Naive thymus-derived CD4-positive, alpha-beta T cell (primary cell): ENCODE data around the gene PDIA4. TPM values are rescaled to one million over a fixed set of nuclear protein-coding genes. Genes with fewer than 3 reads are reported as not detected.
A peak's percentile ranks its signal among the peaks of the same experiment; 100 is the strongest.

ENCODE experiments used
- ATAC-seq: fragments of 150-1000 bp; cut with Tn5 transposase; 2 replicates; pipeline ENCODE4 v1.10.0; 2021; ENCODE audit warnings: mild to moderate bottlenecking, moderate library complexity
- CTCF ChIA-PET: fragments of 350-600 bp; sonication (Branson Sonifier 250); formaldehyde crosslinking; loops from one replicate; lab custom pipeline; 2021; ENCODE audit warnings: antibody characterized with exemption; lab: Charles Lee
- POLR2A ChIA-PET: fragments of 350-600 bp; sonication (Branson Sonifier 250); formaldehyde crosslinking; loops from one replicate; lab custom pipeline; 2021; ENCODE audit warnings: antibody characterized with exemption, inconsistent platforms; lab: Charles Lee
- DNase-seq, 9 donors: peaks; one replicate each; pipeline versions ENCODE4 v3.0.0 to v3.0.0-alpha.2; 2020 to 2022; ENCODE audit warnings: mixed read lengths in 1 of 9
- H3K27ac ChIP-seq: one replicate; pipeline ENCODE4 v1.7.0; 2013; ENCODE audit warnings: mild to moderate bottlenecking, low read depth, low read length, moderate library complexity
- H3K27me3 ChIP-seq, 2 donors: one replicate each; pipeline ENCODE4 v1.7.0; 2013; ENCODE audit warnings: low read length in 2 of 2, mild to moderate bottlenecking in 2 of 2, moderate library complexity in 2 of 2; ENCODE audit not compliant: control insufficient read depth in 2 of 2, insufficient read depth in 2 of 2
- H3K36me3 ChIP-seq, 3 experiments: 1 replicate in 2 of 3; 2 replicates in 1 of 3; pipeline ENCODE4 v1.7.0; 2013; ENCODE audit warnings: low read length in 3 of 3, mild to moderate bottlenecking in 3 of 3, moderate library complexity in 1 of 3; ENCODE audit not compliant: insufficient read depth in 3 of 3, control insufficient read depth in 2 of 3
- H3K4me1 ChIP-seq, 2 donors: one replicate each; pipeline ENCODE4 v1.7.0; 2013; ENCODE audit warnings: low read length in 2 of 2, mild to moderate bottlenecking in 2 of 2, moderate library complexity in 1 of 2; ENCODE audit not compliant: control insufficient read depth in 2 of 2, insufficient read depth in 2 of 2
- H3K4me3 ChIP-seq: 2 replicates; pipeline ENCODE4 v1.7.0; 2013; ENCODE audit warnings: mild to moderate bottlenecking, low read length
- H3K9me3 ChIP-seq, 3 experiments: 1 replicate in 2 of 3; 2 replicates in 1 of 3; pipeline ENCODE4 v1.7.0; 2013; ENCODE audit warnings: low read length in 3 of 3; ENCODE audit not compliant: control insufficient read depth in 2 of 3
- H3K27ac Mint-ChIP-seq, 9 donors: one replicate each; pipeline ENCODE4 v1.8.0; 2020 to 2022; ENCODE audit warnings: mixed read lengths in 9 of 9, mild to moderate bottlenecking in 8 of 9, moderate library complexity in 5 of 9, inconsistent platforms in 2 of 9
- H3K27me3 Mint-ChIP-seq, 5 donors: one replicate each; pipeline ENCODE4 v1.8.0; 2021 to 2022; ENCODE audit warnings: mixed read lengths in 5 of 5, mild to moderate bottlenecking in 1 of 5
- H3K36me3 Mint-ChIP-seq, 5 donors: one replicate each; pipeline ENCODE4 v1.8.0; 2020 to 2022; ENCODE audit warnings: mixed read lengths in 5 of 5, mild to moderate bottlenecking in 3 of 5, inconsistent platforms in 1 of 5
- H3K4me1 Mint-ChIP-seq, 7 donors: one replicate each; pipeline ENCODE4 v1.8.0; 2020 to 2022; ENCODE audit warnings: mixed read lengths in 7 of 7, mild to moderate bottlenecking in 3 of 7, inconsistent platforms in 1 of 7
- H3K4me3 Mint-ChIP-seq, 10 donors: one replicate each; pipeline ENCODE4 v1.8.0; 2020 to 2022; ENCODE audit warnings: mild to moderate bottlenecking in 10 of 10, mixed read lengths in 10 of 10, moderate library complexity in 6 of 10, inconsistent platforms in 2 of 10
- H3K9me3 Mint-ChIP-seq, 11 donors: one replicate each; pipeline ENCODE4 v1.8.0; 2020 to 2022; ENCODE audit warnings: mixed read lengths in 11 of 11, mild to moderate bottlenecking in 4 of 11, inconsistent platforms in 1 of 11, moderate library complexity in 1 of 11
- intact Hi-C, 2 donors: fragments of 100-400 bp; cut with micrococcal nuclease; formaldehyde crosslinking; loops; one replicate each; pipeline ENCODE4 v1.15.1; 2023
- polyA plus RNA-seq, 2 donors: library from polyadenylated mRNA; unstranded; fragments of 300-500 nt; fragmentation: Illumina TruSeq; gene quantifications; one replicate each; pipeline ENCODE4 v1.2.3, GENCODE V29; 2021
- total RNA-seq, 6 experiments: library from RNA in 5 of 6; stranded (reverse) in 5 of 6; gene quantifications; 1 replicate in 5 of 6; 2 replicates in 1 of 6; pipeline ENCODE4 v1.2.3 and lab custom pipeline; 2021 to 2026

Gene PDIA4
- total and polyA plus RNA-seq, 7 experiments from 2014 or later = 38.2 to 157 (median 76.0) TPM

DNA sequence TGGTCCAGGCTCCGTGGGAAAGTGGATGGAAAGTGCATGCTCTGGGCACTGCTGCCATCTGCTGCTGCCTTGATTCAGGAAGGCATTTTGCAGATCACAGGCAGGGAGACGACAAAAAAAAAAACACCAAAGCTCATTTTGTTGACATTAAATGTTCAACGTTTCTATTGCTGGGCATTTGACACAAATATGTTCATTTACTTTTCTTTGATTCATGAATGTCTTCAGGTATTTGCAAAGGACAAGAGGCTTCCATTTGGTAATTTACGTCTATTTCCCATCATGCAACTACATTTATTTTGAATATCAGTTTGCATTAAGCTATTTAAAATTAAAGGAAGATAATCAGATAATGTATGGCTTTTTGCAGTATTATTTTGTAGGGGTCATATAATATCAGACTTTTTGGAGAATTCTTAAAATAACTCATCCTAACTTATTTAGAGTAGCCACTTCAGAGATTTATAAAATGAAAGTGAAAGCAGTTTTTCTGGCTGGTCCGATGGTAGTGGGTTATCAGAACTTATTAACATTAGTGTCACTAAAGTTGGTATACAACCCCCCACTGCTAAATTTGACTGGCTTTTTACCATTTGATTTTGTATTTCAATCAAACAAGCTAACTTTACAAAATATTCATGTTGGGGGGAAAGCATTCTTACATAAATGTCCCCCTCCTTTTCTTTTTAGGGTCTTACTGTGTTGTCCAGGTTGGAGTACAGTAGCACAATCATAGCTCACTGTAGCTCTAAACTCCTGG, 65.3 kb downstream of the PDIA4 start:
- Histone ChIP-seq H3K9me3 (no peaks in the 10 kb centered on the region), H3K27me3 (no peaks in the 10 kb centered on the region), H3K27ac (peak overlapping the region; percentile 66), H3K36me3 (no peaks in the 10 kb centered on the region), H3K4me1 (peaks cover 0 to 7% of the 10 kb centered on the region in 2 donors), H3K4me3 (peak overlapping the region; percentile 72)
- ATAC-seq = peak; percentile 61
- Mint-ChIP-seq H3K4me3 (peak overlapping the region; percentile 78 to 98 (median 93)), H3K27me3 (peaks cover 0 to 3% (median 0%) of the 10 kb centered on the region in 5 donors), H3K36me3 (no peaks in the 10 kb centered on the region), H3K27ac (peak overlapping the region; percentile 86 to 95 (median 93)), H3K9me3 (peaks cover 0 to 9% (median 0%) of the 10 kb centered on the region in 11 donors), H3K4me1 (peaks cover 11 to 33% (median 25%) of the 10 kb centered on the region in 7 donors)
- POLR2A ChIA-PET = interaction anchor here (0.8 to 2.2 kb wide), 8 partner anchors 20 to 388 kb away, joined by 3 to 14 read pairs (median 4); no protein-coding TSS in a partner anchor
- peak in 8 of 9 donors; percentile 45 to 80 (median 72) for DNase-seq
- CTCF ChIA-PET = interaction anchor here (0.5 to 3.9 kb wide), 13 partner anchors 20 to 393 kb away, joined by 3 to 31 read pairs (median 3); partner anchors contain the start of gene CUL1
- intact Hi-C loops = loop anchor here (1.0 to 10.0 kb wide), 17 partner anchors 20 to 698 kb away; partner anchors contain the start of genes CUL1 (in 2 of the 2), EZH2 (in 2 of the 2) and ZNF786 (in 1 of the 2)

DNA sequence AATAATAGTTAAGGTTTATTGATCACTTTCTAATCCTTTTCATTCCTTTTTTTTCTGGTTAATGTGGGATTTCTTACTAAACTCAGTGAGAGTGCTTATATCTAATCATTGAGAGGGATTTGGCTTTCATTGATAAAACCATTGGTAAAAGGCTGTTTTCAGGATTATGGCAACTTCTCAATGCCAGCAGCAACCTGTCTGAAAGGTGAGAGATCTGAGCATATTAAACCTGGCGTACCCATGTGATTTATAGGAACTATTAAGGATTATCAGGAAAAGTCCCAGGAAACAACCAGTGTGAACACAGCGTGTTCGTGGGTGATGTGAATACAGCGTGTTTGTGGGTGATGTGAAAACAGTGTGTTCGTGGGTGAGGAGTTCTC, 65.9 kb downstream of the PDIA4 start:
- H3K4me1 ChIP-seq = peaks cover 0 to 7% of the 10 kb centered on the region in 2 donors
- no peaks in the 10 kb centered on the region for H3K27me3 ChIP-seq
- H3K4me3 ChIP-seq = peak overlapping the region; percentile 72
- peak overlapping the region; percentile 66 for H3K27ac ChIP-seq
- ChIA-PET CTCF (interaction anchor here (1.0 to 3.9 kb wide), 7 partner anchors 20 to 393 kb away, joined by 3 to 31 read pairs (median 13); partner anchors contain the start of gene CUL1), POLR2A (interaction anchor here (0.8 to 2.2 kb wide), 6 partner anchors 21 to 387 kb away, joined by 3 to 14 read pairs (median 4); no protein-coding TSS in a partner anchor)
- DNase-seq (no peak), ATAC-seq (no peak)
- H3K9me3 Mint-ChIP-seq = peaks cover 0 to 11% (median 0%) of the 10 kb centered on the region in 11 donors
- H3K36me3 Mint-ChIP-seq = no peaks in the 10 kb centered on the region
- H3K9me3 ChIP-seq = no peaks in the 10 kb centered on the region
- H3K36me3 ChIP-seq = no peaks in the 10 kb centered on the region
- intact Hi-C loops = loop anchor here (1.0 to 10.0 kb wide), 11 partner anchors 20 to 697 kb away; partner anchors contain the start of gene CUL1 (in 2 of the 2)
- H3K4me3 Mint-ChIP-seq = peak overlapping the region; percentile 78 to 98 (median 93)
- no peaks in the 10 kb centered on the region for H3K27me3 Mint-ChIP-seq
- peaks cover 10 to 33% (median 24%) of the 10 kb centered on the region in 7 donors for H3K4me1 Mint-ChIP-seq
- peak overlapping the region; percentile 86 to 95 (median 93) for H3K27ac Mint-ChIP-seq

DNA sequence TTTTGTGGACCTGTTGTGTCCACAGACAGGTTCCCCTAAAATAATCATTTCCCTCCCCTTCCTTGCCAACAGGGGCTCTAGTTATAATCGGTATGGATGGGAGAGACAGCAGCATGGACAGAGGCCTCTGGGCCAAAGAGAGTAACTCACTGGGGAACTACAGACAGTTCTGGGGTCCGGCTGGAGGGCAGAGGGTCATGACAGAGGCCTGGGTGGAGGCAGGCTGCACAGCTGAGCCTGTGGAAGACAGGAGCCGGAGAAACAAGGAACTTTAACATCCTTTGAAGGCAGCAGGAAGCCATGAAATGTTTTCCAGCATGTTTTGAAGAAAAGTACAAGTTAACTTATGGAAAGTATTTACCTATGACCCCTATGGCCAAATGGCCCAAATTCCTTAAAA, 68.6 kb downstream of the PDIA4 start:
- Mint-ChIP-seq H3K4me3 (no peak overlapping the region), H3K36me3 (no peaks in the 10 kb centered on the region), H3K27ac (no peak overlapping the region), H3K4me1 (peaks cover 0 to 28% (median 17%) of the 10 kb centered on the region in 7 donors), H3K27me3 (no peaks in the 10 kb centered on the region), H3K9me3 (peaks cover 0 to 11% (median 0%) of the 10 kb centered on the region in 11 donors)
- ChIA-PET CTCF (interaction anchor here (0.8 to 1.3 kb wide), 2 partner anchors 106 to 384 kb away, joined by 3 to 6 read pairs; no protein-coding TSS in a partner anchor), POLR2A (interaction anchor here (0.6 kb wide), 1 partner anchor 383 kb away, joined by 3 read pairs; no protein-coding TSS in a partner anchor)
- peaks cover 0 to 7% of the 10 kb centered on the region in 2 donors for H3K4me1 ChIP-seq
- ATAC-seq (no peak), DNase-seq (no peak)
- H3K9me3 ChIP-seq = no peaks in the 10 kb centered on the region
- H3K4me3 ChIP-seq = no peak overlapping the region
- no peak overlapping the region for H3K27ac ChIP-seq
- no peaks in the 10 kb centered on the region for H3K36me3 ChIP-seq
- no peaks in the 10 kb centered on the region for H3K27me3 ChIP-seq
- intact Hi-C loops = loop anchor here (5.0 to 10.0 kb wide), 3 partner anchors 147 to 332 kb away; no protein-coding TSS in a partner anchor

DNA sequence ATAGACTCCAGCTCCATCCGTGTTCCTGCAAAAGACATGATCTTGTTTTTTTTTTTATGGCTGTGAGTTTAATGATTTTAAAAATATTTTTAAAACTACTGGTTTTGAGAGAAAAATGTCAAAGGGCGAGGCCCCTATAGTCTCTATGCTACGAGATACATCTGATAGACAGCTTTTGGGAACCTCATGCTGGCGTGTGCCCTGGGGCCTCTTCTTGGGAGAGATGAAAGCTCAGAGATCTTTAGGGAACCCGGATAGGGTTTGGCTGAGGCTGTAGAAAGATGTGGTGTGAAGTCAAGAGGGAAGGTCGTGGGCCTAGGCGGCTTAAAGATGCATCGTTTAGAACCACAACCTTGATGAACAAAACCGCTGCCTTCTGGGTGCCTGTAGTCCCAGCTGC, 70.2 kb downstream of the PDIA4 start:
- Mint-ChIP-seq H3K36me3 (no peaks in the 10 kb centered on the region), H3K4me3 (no peak overlapping the region), H3K27ac (no peak overlapping the region), H3K9me3 (peaks cover 0 to 8% (median 0%) of the 10 kb centered on the region in 11 donors), H3K4me1 (peaks cover 0 to 12% (median 7%) of the 10 kb centered on the region in 7 donors), H3K27me3 (no peaks in the 10 kb centered on the region)
- Histone ChIP-seq H3K4me1 (no peaks in the 10 kb centered on the region), H3K4me3 (no peak overlapping the region), H3K36me3 (no peaks in the 10 kb centered on the region), H3K9me3 (no peaks in the 10 kb centered on the region), H3K27me3 (no peaks in the 10 kb centered on the region), H3K27ac (no peak overlapping the region)
- POLR2A ChIA-PET = no interaction called here
- DNase-seq (no peak), ATAC-seq (no peak)
- intact Hi-C loops = no loop called here
- CTCF ChIA-PET = interaction anchor here (0.6 to 0.7 kb wide), 2 partner anchors 54 to 447 kb away, joined by 3 read pairs; no protein-coding TSS in a partner anchor

DNA sequence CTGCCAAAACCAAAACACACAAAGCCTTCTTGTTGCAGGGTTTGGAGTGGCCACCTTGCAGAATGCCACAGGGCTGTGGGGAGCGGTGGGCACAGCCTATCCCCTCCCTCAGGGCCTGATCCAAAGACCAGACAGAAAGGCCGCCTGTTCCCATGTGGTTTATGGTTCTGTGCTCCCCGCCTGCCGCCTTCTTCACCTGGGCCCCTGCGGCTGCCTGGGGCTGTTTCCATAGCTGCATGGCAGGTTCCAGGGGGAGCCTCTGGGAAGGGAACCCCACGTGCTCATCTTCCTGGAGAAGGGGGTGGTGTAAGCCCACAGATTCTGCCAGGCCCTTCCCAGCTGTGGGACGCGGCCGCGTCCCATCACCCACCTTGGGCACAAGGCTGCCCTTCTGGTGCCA, 73.5 kb downstream of the PDIA4 start:
- peaks cover 0 to 2% (median 0%) of the 10 kb centered on the region in 11 donors for H3K9me3 Mint-ChIP-seq
- POLR2A ChIA-PET = no interaction called here
- no peak overlapping the region for H3K4me3 Mint-ChIP-seq
- Histone ChIP-seq H3K4me3 (no peak overlapping the region), H3K9me3 (no peaks in the 10 kb centered on the region), H3K27me3 (no peaks in the 10 kb centered on the region), H3K4me1 (no peaks in the 10 kb centered on the region), H3K27ac (no peak overlapping the region), H3K36me3 (no peaks in the 10 kb centered on the region)
- DNase-seq (no peak), ATAC-seq (no peak)
- CTCF ChIA-PET = no interaction called here
- intact Hi-C loops = no loop called here
- no peaks in the 10 kb centered on the region for H3K27me3 Mint-ChIP-seq
- no peak overlapping the region for H3K27ac Mint-ChIP-seq
- peaks cover 0 to 2% (median 0%) of the 10 kb centered on the region in 7 donors for H3K4me1 Mint-ChIP-seq
- no peaks in the 10 kb centered on the region for H3K36me3 Mint-ChIP-seq

DNA sequence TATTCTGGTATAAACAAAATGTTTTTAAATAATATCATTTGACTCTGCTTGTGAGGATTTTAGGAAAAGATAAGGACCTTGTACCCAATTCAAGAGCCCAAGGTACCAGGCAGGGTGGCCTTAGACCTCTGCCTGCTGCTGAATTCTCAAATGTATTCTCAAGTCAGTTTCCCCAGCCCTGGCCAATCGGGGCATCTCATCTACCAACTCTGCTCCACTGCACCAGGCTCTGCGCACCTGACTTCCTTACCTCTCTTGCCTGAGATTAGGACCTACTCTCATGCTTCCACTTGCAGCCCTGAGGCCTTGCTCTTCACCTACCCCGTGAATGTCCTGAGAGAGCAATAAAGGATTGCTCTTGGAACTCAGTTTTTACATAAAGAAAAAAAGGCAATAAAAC, 74.6 kb downstream of the PDIA4 start:
- no peak overlapping the region for H3K4me3 Mint-ChIP-seq
- Histone ChIP-seq H3K36me3 (no peaks in the 10 kb centered on the region), H3K27ac (no peak overlapping the region), H3K4me3 (no peak overlapping the region), H3K4me1 (no peaks in the 10 kb centered on the region), H3K27me3 (no peaks in the 10 kb centered on the region), H3K9me3 (no peaks in the 10 kb centered on the region)
- H3K27me3 Mint-ChIP-seq = no peaks in the 10 kb centered on the region
- intact Hi-C loops = no loop called here
- ATAC-seq (no peak), DNase-seq (no peak)
- POLR2A ChIA-PET = no interaction called here
- peaks cover 0 to 2% (median 0%) of the 10 kb centered on the region in 11 donors for H3K9me3 Mint-ChIP-seq
- H3K27ac Mint-ChIP-seq = no peak overlapping the region
- CTCF ChIA-PET = no interaction called here
- H3K4me1 Mint-ChIP-seq = peaks cover 0 to 2% (median 0%) of the 10 kb centered on the region in 7 donors
- no peaks in the 10 kb centered on the region for H3K36me3 Mint-ChIP-seq
